Neural cell (in vitro differentiated cells): ENCODE measurements around the gene SLC44A1.

Source experiments
- POLR2AphosphoS5 ChIP-seq: IDR thresholded peaks from 2 replicates; pipeline ENCODE4 v1.6.1; 2012
- TF ChIP-seq, protein P1 (sequence below): fragments of 450-650 bp; IDR thresholded peaks from 2 replicates; pipeline ENCODE4 v1.5.1; 2014; ENCODE audit warnings: antibody characterized with exemption, mild to moderate bottlenecking, moderate library complexity; ENCODE audit not compliant: poor library complexity, severe bottlenecking

DNA sequence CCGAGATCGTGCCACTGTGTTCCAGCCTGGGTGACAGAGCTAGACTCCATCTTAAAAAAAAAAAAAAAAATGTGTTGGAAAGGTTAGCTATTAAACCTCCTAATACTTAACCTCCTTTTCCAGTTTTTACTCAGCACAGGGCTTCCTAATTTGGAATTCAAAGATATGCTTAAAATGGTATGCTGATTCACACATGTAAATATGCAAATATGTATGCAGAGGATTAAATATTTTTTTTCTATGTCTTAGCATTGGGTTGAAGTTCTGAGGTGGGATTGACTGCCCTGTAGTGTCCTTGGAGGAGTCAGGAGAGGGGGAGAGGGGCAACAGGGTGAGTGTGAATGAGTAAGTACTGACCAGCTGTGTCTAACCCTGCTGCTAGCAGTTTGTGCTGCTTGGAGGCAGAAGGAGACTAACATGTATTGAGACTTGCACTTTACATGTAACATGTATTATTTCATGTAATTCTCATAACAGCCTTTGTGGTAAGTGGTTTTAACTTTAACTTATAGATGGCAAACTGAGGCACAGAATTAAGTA, 63.2 kb downstream of the SLC44A1 start:
- no peak for TF ChIP-seq POLR2AphosphoS5
- TF ChIP-seq, protein P1, sequence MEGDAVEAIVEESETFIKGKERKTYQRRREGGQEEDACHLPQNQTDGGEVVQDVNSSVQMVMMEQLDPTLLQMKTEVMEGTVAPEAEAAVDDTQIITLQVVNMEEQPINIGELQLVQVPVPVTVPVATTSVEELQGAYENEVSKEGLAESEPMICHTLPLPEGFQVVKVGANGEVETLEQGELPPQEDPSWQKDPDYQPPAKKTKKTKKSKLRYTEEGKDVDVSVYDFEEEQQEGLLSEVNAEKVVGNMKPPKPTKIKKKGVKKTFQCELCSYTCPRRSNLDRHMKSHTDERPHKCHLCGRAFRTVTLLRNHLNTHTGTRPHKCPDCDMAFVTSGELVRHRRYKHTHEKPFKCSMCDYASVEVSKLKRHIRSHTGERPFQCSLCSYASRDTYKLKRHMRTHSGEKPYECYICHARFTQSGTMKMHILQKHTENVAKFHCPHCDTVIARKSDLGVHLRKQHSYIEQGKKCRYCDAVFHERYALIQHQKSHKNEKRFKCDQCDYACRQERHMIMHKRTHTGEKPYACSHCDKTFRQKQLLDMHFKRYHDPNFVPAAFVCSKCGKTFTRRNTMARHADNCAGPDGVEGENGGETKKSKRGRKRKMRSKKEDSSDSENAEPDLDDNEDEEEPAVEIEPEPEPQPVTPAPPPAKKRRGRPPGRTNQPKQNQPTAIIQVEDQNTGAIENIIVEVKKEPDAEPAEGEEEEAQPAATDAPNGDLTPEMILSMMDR: no peak
